GM21619 (cell line): Measurements from ENCODE around the gene MYEOV.

ENCODE experiments used
- ATAC-seq: cut with Tn5 transposase; IDR thresholded peaks from one replicate; pipeline ENCODE4 v1.9.1; 2021; ENCODE audit not compliant: unreplicated experiment

The MYEOV gene

GRCh38 chr11:69293819-69294505 is at the start of gene MYEOV:
MYEOV (plus strand) TSS chr11:69294155; CDS start chr11:69295355, 1,200 bp downstream.
- ATAC-seq: no peak

DNA sequence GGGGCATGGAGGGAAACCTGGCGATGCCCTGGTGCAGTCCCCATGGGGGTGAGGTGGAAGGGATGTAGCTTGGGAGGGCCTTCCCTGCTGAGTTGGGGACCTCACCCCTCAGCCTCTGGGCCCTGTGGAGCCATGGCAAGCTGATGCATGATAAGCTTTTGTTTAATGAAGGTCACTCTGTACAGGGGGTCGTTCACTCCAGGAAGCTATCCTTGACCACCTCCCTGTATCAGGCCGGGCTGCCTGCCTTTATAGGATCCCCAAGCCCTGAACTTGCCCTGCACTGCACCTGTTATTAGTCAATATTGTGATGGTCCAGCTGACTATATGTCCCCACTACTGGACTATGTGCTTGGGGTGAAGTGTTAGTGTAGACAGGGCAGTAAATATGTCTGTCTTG is 49.7 kb upstream of the MYEOV start:
- no peak for ATAC-seq

DNA sequence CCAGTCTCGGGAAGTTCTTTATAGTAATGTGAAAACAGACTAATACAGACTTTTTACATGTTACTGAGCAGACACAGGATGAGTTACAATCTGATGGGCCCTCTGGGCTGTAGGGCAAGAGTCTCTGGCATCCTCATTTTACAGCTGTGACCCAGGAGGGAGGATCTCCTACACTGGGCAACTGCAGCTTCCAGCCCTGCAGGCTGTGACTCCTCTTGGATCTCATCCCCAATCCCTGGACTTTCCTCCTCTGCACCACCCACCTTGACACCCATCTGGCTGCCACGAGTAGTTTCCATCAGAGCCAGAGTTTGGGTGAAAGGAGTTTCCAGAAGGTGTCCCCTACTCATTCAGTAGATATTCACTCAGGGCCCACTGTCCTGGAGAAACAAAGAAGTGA is 48.9 kb upstream of the MYEOV start:
- ATAC-seq: no peak

DNA sequence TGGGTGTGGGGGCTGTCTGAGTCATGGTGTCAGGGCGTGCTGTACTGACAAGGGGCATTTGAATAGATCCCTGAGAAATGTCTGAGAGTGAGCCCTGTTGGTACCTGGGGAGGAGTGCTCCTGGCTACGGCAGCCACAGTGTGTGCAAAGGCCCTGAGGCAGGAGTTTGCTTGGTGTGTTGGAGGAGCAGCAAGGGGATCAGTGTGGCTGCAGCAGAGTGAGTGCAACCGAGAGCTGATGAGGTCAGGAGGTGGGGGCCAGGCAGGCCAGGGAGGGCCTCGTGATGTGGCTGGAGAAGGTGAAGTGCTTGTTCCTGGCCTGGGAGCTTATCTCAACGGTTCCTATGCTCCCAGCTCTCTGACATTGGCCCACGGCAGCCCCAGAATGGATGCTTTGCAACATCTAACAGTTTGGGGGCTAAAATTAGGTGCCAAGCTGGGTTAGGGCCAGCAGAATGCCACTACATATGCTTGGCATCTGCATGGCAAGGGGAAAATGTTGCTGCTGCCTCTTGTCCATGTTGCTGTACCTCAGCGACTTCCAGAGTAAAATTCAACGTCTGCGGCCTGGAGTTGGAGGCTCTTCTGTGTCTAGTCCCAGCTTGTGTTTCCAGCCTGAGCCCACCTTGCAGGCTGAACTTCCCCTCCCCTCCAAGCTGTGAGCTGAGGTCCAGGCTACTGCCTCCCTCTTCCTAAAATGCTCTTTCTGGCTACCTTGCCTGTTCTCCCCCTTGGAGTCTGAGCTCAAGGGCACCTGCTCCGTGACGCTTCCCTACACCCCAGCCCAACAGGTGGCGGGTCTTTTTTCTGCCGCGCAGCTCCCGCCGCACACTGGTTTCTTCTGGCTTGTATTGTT is 48.2 kb upstream of the MYEOV start:
- ATAC-seq: no peak

GRCh38 chr11:69249311-69250185 is 44.4 kb upstream of the MYEOV start:
- no peak for ATAC-seq

GRCh38 chr11:69250186-69251056 is 43.5 kb upstream of the MYEOV start:
- ATAC-seq: no peak

GRCh38 chr11:69251057-69251393 is 42.9 kb upstream of the MYEOV start:
- no peak for ATAC-seq

- ATAC-seq: no peak
Measured at GRCh38 chr11:69251639-69252489, 42.1 kb upstream of the MYEOV start.

- no peak for ATAC-seq
Measured at GRCh38 chr11:69252490-69252837, 41.5 kb upstream of the MYEOV start.

GRCh38 chr11:69253028-69253427 is 40.9 kb upstream of the MYEOV start:
- no peak for ATAC-seq

DNA sequence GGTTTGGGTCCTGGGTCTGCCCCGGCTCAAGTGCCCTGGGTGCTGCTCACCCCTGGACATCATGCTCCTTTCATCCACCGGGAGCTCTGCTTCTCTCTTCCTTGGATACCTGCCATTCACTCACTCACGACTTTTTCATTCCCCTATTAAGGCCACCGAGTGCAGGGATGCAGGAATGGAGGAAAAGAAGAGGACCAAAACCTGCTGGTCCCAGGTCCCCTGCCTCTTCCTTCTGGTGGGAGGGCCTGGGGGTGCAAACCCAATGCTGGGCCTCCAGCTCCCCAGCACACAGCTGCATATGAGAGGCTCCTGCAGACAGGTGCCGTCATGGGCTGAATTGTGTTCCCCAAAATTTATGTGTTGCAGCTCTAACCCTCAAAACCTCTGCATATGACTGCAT is 36.8 kb upstream of the MYEOV start:
- ATAC-seq: no peak

DNA sequence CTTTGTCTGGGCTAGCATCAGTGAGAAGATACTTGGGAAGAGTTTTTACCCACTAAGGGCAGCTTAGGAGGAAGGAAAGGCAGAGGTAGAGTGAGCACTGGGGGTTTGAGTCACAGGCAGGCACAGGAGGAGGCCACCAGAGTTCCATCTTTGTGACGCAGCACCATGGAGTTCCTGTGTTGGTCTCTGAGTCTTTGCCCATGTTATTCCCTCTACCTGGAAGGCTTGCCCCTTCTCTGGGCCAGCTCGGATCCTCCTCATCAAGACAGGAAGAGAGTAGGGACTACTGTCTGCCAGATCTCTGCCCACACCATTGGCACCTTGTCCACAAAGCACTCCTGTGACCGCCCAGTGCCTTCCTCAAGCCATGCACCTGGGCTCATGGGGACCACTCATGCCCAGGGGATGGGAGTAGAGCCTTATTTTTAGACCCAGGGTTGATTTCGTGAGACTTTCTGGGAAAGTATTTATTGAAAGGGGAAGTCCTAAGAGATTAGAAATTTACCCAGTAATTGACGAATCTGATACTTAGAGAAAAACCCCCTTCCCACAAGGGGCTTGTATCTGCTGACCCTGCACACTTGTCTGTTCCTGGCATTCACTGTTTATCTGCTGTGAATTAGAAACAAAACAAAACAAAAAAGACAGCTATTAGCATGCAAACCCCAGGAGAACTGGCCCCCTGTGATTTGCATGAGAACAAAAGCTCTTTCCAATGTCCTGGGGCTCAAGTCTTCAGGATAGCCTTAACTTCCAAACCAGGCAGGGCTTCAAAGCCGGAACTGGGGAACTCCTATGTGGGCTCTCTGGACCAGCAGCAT is 35.9 kb upstream of the MYEOV start:
- ATAC-seq: no peak

DNA sequence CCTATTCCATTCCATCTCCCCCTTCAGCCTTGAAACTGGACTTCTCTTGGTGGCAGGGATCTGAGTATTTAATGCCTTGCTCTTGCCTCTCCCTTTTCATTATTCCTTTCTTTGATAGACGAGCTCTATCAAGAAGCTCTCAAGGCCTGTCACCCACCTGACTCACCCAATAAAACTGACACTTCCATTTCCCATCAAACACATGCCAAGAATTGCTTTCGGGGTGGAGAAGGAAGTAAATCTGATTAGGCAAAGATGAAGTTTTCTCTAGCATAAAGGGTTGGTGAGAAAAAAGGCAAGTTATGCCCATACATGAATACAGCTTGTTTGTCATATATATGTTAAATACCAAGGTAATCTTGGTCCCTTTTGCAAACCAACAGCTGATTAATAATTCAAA is 34.9 kb upstream of the MYEOV start:
- no peak for ATAC-seq

GRCh38 chr11:69260622-69261021 is 33.3 kb upstream of the MYEOV start:
- no peak for ATAC-seq

GRCh38 chr11:69261116-69261515 is 32.8 kb upstream of the MYEOV start:
- ATAC-seq: no peak

- no peak for ATAC-seq
Measured at GRCh38 chr11:69262918-69263735, 30.8 kb upstream of the MYEOV start.

DNA sequence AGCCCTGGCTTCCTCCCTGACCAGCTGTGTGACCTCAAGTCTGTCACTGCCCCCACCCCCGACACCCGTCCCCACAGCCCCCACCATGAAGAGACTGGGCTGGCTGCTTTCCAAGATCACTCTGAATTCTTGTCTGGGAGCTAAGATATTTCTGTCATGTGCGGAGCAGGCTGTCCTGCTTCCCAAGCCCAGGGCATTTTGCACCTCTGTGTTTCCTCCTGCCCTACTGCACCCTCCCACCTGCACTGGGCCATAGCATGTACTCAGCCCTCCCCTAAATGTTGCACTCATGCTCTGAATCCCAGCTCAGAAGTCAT is 30.3 kb upstream of the MYEOV start:
- ATAC-seq: no peak

DNA sequence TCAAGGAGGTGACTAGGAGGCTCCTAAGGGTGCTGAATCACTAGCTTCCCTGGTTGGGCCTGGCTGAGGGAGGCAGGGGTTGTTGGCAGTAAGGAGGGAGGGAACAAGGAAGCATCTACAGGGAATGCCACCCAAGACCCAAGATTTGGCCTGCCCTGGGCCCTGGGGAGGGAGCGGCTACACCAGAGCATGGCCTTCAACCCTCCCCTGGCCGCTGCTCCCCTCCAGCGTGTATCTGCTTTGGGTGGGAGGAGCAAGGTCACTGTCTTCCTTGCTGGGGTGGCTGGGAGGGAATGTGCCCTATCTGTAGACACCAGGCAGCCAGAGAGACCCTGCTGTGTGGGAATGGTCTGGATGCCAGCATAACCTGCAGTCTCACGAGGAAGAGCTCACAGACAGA is 29.5 kb upstream of the MYEOV start:
- no peak for ATAC-seq
